ENCODE measurements around the gene STK16. TPM values are rescaled to one million over a fixed set of nuclear protein-coding genes. Genes with fewer than 3 reads are reported as not detected.
"Not testable (repeated sequence)": the region's sequence is repeated elsewhere in the genome, so short reads cannot be mapped to it uniquely, and the experiment has no call there.

STK16 gene
- total RNA-seq, 1 donor from 2014 or later = 16.5 TPM

- intact Hi-C loops (cut with DNase I) = no loop called here
- no peak for ATAC-seq
- DNase-seq (ENCODE audit: low spot score) = no peak
Observed at GRCh38 chr2:219279916-219280516, 34.7 kb downstream of the STK16 start.

GRCh38 chr2:219280651-219281050 is 35.4 kb downstream of the STK16 start:
- ATAC-seq (no peak), DNase-seq (ENCODE audit: low spot score) (no peak)

GRCh38 chr2:219281588-219281987 is 36.3 kb downstream of the STK16 start:
- no peak for DNase-seq (ENCODE audit: low spot score)

More at GRCh38 chr2:219280651-219281050, 35.4 kb downstream of the STK16 start:
- intact Hi-C loops (cut with DNase I) = no loop called here

GRCh38 chr2:219282375-219282774 is 37.1 kb downstream of the STK16 start:
- ATAC-seq (no peak), DNase-seq (ENCODE audit: low spot score) (no peak)
- intact Hi-C loops (cut with DNase I) = no loop called here

More at GRCh38 chr2:219281588-219281987, 36.3 kb downstream of the STK16 start:
- intact Hi-C loops (cut with DNase I) = no loop called here
- ATAC-seq = no peak

- ATAC-seq = no peak
- intact Hi-C loops (cut with DNase I) = no loop called here
Observed at GRCh38 chr2:219282943-219283581, 37.8 kb downstream of the STK16 start.

GRCh38 chr2:219284501-219285372 is 39.5 kb downstream of the STK16 start:
- ATAC-seq (no peak), DNase-seq (ENCODE audit: low spot score) (no peak)
- intact Hi-C loops (cut with DNase I) = no loop called here

More at GRCh38 chr2:219282943-219283581, 37.8 kb downstream of the STK16 start:
- DNase-seq (ENCODE audit: low spot score) = no peak

- no peak for DNase-seq (ENCODE audit: low spot score)
- intact Hi-C loops (cut with DNase I) = no loop called here
- ATAC-seq = no peak
Observed at GRCh38 chr2:219285373-219285735, 40.1 kb downstream of the STK16 start.

- DNase-seq (ENCODE audit: low spot score) (no peak), ATAC-seq (peak; percentile 71)
- intact Hi-C loops (cut with DNase I) = no loop called here
Observed at GRCh38 chr2:219285894-219286425, 40.7 kb downstream of the STK16 start.

- DNase-seq (ENCODE audit: low spot score) = peak; percentile 80
- peak; percentile 29 for ATAC-seq
- intact Hi-C loops (cut with DNase I) = no loop called here
Observed at GRCh38 chr2:219286436-219287115, 41.3 kb downstream of the STK16 start.

- peak; percentile 57 for DNase-seq (ENCODE audit: low spot score)
- intact Hi-C loops (cut with DNase I); ATAC-seq: not testable (repeated sequence)
Observed at GRCh38 chr2:219287116-219287440, 41.8 kb downstream of the STK16 start.

GRCh38 chr2:219287580-219288265 is 42.4 kb downstream of the STK16 start:
- ATAC-seq = no peak
- DNase-seq (ENCODE audit: low spot score) = peak; percentile 44
- intact Hi-C loops (cut with DNase I) = no loop called here

- ATAC-seq (no peak), DNase-seq (ENCODE audit: low spot score) (no peak)
- intact Hi-C loops (cut with DNase I) = no loop called here
Observed at GRCh38 chr2:219289195-219289536, 43.9 kb downstream of the STK16 start.

GRCh38 chr2:219289537-219290361 is 44.5 kb downstream of the STK16 start:
- intact Hi-C loops (cut with DNase I) = no loop called here
- DNase-seq (ENCODE audit: low spot score) (peak; percentile 92), ATAC-seq (peak; percentile 86)

- no peak for ATAC-seq
- intact Hi-C loops (cut with DNase I) = no loop called here
- DNase-seq (ENCODE audit: low spot score) = peak; percentile 61
Observed at GRCh38 chr2:219290381-219291171, 45.3 kb downstream of the STK16 start.

GRCh38 chr2:219291394-219291793 is 46.1 kb downstream of the STK16 start:
- intact Hi-C loops (cut with DNase I) = no loop called here
- DNase-seq (ENCODE audit: low spot score) (peak; percentile 48), ATAC-seq (no peak)

- peak; percentile 50 for DNase-seq (ENCODE audit: low spot score)
- no peak for ATAC-seq
- intact Hi-C loops (cut with DNase I) = no loop called here
Observed at GRCh38 chr2:219291910-219292490, 46.7 kb downstream of the STK16 start.

GRCh38 chr2:219292616-219293015 is 47.3 kb downstream of the STK16 start:
- peak; percentile 26 for DNase-seq (ENCODE audit: low spot score)
- no peak for ATAC-seq
- intact Hi-C loops (cut with DNase I) = no loop called here

All from sciatic nerve (tissue), 2 donors.